Right atrium auricular region (tissue), 2 donors: ENCODE measurements around the gene PDE2A. TPM values are rescaled to one million over a fixed set of nuclear protein-coding genes. Genes with fewer than 3 reads are reported as not detected.

Experiments used
- DNase-seq: peaks from one replicate; pipeline ENCODE4 v3.0.0-alpha.2; 2019; ENCODE audit warnings: low spot score
- H3K27ac ChIP-seq, 2 donors: fragments of 200-600 bp; sonication (generic); 1 replicate in 1 of 2; 2 replicates in 1 of 2; pipeline ENCODE4 v1.5.1; 2016 to 2019
- H3K27me3 ChIP-seq, 2 donors: fragments of 200-600 bp; sonication (generic); one replicate each; pipeline versions ENCODE4 v1.5.1 to v1.6.0; 2017 to 2019
- H3K36me3 ChIP-seq: fragments of 200-600 bp; sonication (generic); one replicate; pipeline ENCODE4 v1.5.1; 2016
- H3K4me1 ChIP-seq, 2 donors: fragments of 200-600 bp; sonication (generic); one replicate each; pipeline versions ENCODE4 v1.5.1 to v1.6.0; 2017 to 2019
- H3K4me3 ChIP-seq, 2 donors: fragments of 200-600 bp; sonication (generic); 1 replicate in 1 of 2; 2 replicates in 1 of 2; pipeline ENCODE4 v1.5.1; 2017 to 2019; ENCODE audit warnings: mild to moderate bottlenecking in 1 of 2, moderate library complexity in 1 of 2
- H3K9me3 ChIP-seq, 2 donors: fragments of 200-600 bp; sonication (generic); one replicate each; pipeline ENCODE4 v1.5.1; 2019
- total RNA-seq, 2 donors: library from RNA; depleted of rRNA; stranded (reverse); fragments of >200 nt; gene quantifications; one replicate each; pipeline ENCODE4 v1.1.0, GENCODE V29; 2016
- TF ChIP-seq, protein P1 (sequence below), 2 donors: fragments of 200-600 bp; sonication (generic); IDR thresholded peaks; one replicate each; pipeline ENCODE4 v1.5.1; 2019; ENCODE audit warnings: antibody characterized with exemption in 2 of 2

PDE2A gene
- total RNA-seq, 2 donors from 2014 or later: 23.1 to 34.2 TPM

DNA sequence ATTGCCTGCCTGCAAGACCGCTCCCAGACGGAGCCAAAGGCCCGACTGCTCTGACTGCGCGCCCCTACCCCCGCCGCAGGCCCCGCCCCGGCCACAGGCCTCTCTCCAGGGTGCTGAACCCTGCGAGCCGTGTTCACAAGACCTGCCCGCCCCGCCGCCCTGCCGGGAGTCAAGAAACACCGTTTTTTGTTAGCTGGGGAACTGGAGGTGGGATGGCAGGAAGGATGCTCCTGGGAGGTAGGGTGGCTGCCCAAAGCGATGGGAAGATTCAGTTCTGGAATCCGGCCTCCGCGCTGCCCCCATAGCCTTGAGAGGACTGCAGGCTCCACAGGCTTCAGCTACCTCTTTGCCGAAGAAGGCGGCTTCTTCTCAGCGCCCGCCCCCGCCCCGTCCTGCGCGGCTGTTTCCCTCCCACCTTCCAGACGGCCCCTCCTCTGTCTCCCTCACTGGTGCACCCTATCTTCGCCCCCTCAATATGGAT lies 2.7 kb upstream of the PDE2A start:
- DNase-seq: no peak
- Histone ChIP-seq H3K4me1 (peaks cover 0 to 12% of the 10 kb centered on the region in 2 donors), H3K27me3 (peaks cover 0 to 22% of the 10 kb centered on the region in 2 donors), H3K9me3 (no peaks in the 10 kb centered on the region), H3K36me3 (no peaks in the 10 kb centered on the region), H3K27ac (no peak overlapping the region), H3K4me3 (no peak overlapping the region)
- TF ChIP-seq, protein P1, sequence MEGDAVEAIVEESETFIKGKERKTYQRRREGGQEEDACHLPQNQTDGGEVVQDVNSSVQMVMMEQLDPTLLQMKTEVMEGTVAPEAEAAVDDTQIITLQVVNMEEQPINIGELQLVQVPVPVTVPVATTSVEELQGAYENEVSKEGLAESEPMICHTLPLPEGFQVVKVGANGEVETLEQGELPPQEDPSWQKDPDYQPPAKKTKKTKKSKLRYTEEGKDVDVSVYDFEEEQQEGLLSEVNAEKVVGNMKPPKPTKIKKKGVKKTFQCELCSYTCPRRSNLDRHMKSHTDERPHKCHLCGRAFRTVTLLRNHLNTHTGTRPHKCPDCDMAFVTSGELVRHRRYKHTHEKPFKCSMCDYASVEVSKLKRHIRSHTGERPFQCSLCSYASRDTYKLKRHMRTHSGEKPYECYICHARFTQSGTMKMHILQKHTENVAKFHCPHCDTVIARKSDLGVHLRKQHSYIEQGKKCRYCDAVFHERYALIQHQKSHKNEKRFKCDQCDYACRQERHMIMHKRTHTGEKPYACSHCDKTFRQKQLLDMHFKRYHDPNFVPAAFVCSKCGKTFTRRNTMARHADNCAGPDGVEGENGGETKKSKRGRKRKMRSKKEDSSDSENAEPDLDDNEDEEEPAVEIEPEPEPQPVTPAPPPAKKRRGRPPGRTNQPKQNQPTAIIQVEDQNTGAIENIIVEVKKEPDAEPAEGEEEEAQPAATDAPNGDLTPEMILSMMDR (IDR thresholded peaks at IDR 0.05): no peak

GRCh38 chr11:72675221-72675620 lies 999 bp upstream of the PDE2A start:
- TF ChIP-seq, protein P1 (IDR thresholded peaks at IDR 0.05): no peak
- Histone ChIP-seq H3K27me3 (peaks cover 0 to 22% of the 10 kb centered on the region in 2 donors), H3K4me1 (peaks cover 0 to 12% of the 10 kb centered on the region in 2 donors), H3K4me3 (no peak overlapping the region), H3K36me3 (no peaks in the 10 kb centered on the region), H3K9me3 (no peaks in the 10 kb centered on the region), H3K27ac (no peak overlapping the region)
- no peak for DNase-seq

DNA sequence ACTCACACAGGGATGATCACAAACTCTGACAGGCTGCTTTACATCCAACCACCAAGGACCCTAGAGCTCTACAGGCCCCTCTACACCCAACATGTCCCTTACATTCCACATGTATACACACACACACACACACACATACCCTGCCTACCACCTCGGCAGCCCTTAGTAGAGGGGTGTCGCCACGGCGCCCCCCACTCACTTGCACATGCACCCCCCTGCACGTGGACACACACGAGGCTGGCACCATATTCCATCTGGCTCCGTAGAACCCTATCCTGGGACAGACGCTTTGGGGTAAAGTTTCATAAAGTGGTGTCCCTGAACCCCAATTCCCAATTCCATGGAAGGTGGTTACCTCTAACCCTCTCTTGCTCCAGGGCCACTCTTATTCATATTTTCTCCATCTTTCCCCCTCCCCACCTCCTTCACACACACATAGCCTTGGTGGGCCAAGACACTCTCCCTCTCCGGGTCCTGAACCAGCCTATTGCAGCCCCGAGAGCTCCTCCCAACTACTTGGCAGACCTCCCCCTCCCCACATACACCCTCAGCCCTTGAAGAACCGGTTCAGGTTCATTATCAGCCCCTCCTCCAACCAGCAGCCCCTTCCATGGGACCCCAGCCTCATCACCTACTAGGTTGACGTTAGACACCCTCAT lies 809 bp downstream of the PDE2A start:
- Histone ChIP-seq H3K4me1 (peaks cover 0 to 21% of the 10 kb centered on the region in 2 donors), H3K36me3 (no peaks in the 10 kb centered on the region), H3K27ac (no peak overlapping the region), H3K9me3 (no peaks in the 10 kb centered on the region), H3K27me3 (peaks cover 0 to 22% of the 10 kb centered on the region in 2 donors), H3K4me3 (no peak overlapping the region)
- DNase-seq: no peak
- TF ChIP-seq, protein P1 (IDR thresholded peaks at IDR 0.05): no peak

DNA sequence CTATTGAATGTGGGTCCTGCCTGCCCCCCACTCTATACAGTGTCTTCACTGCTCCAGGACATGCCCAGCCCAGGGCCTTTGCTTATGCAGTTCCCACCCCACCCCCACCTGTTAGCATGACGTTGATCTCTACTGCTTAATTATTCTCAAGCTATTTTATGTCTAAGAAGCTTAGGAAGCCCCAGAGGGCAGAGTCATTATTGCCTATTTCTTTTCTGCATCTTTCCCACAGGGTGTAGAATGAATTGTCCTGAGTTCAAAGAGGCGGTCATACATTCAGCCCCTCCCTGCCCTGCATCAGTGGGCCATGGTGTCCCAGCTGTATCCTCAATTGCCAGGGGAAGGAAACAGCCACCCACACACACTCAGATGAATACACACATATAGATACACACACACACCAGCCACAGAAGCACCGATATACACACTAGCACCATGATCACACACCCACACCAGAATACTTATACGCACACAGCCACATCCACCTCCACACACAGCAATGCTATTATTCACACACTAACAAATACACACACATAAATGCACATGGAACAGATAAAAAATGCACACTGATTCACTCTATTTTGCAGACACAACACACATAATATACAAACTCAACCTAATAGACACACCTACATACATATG lies 1.5 kb downstream of the PDE2A start:
- no peaks in the 10 kb centered on the region for H3K36me3 ChIP-seq
- H3K27ac ChIP-seq: no peak overlapping the region
- H3K4me1 ChIP-seq: peaks cover 0 to 21% of the 10 kb centered on the region in 2 donors
- no peak for DNase-seq
- peaks cover 0 to 3% of the 10 kb centered on the region in 2 donors for H3K9me3 ChIP-seq
- TF ChIP-seq, protein P1 (IDR thresholded peaks at IDR 0.05): no peak
- peaks cover 0 to 22% of the 10 kb centered on the region in 2 donors for H3K27me3 ChIP-seq
- H3K4me3 ChIP-seq: no peak overlapping the region

- H3K27me3 ChIP-seq: peaks cover 0 to 17% of the 10 kb centered on the region in 2 donors
- H3K4me1 ChIP-seq: peaks cover 0 to 10% of the 10 kb centered on the region in 2 donors
- TF ChIP-seq, protein P1 (IDR thresholded peaks at IDR 0.05): no peak
- no peaks in the 10 kb centered on the region for H3K36me3 ChIP-seq
- no peak overlapping the region for H3K27ac ChIP-seq
- no peak for DNase-seq
- H3K9me3 ChIP-seq: peaks cover 0 to 8% of the 10 kb centered on the region in 2 donors
- H3K4me3 ChIP-seq: no peak overlapping the region
Measured at GRCh38 chr11:72671152-72672099, 2.8 kb downstream of the PDE2A start.
